H1 (cell line): ENCODE data around the gene IFT20. TPM values are rescaled to one million over a fixed set of nuclear protein-coding genes. Genes with fewer than 3 reads are reported as not detected.

Experiments
- CTCF ChIA-PET: fragments of 300-600 bp; sonication (Branson Sonifier 250); formaldehyde crosslinking; loops from one replicate; lab custom pipeline; 2021; ENCODE audit not compliant: partially characterized antibody; lab: Charles Lee
- POLR2A ChIA-PET: fragments of 300-600 bp; sonication (Branson Sonifier 250); formaldehyde crosslinking; loops from one replicate; lab custom pipeline; 2021; ENCODE audit warnings: inconsistent platforms; ENCODE audit not compliant: partially characterized antibody; lab: Charles Lee
- DNase-seq, 2 experiments: peaks; one replicate each; pipeline versions ENCODE4 v3.0.0 to v3.0.0-alpha.2; 2010 to 2022; ENCODE audit warnings: low spot score in 2 of 2, low read depth in 1 of 2, mixed read lengths in 1 of 2
- FAIRE-seq: peaks from 2 replicates; lab custom pipeline; 2011; peaks lifted over from hg19 to GRCh38; lab: Jason Lieb, UNC
- H2AFZ ChIP-seq: 2 replicates; pipeline ENCODE4 v1.8.1; 2012; ENCODE audit warnings: low read length, inconsistent platforms
- H2AK5ac ChIP-seq: 2 replicates; pipeline ENCODE4 v1.6.1; 2013; ENCODE audit warnings: low read depth, low read length
- H2BK120ac ChIP-seq: replicated peaks from 2 replicates; pipeline ENCODE3; 2013; ENCODE audit warnings: low read depth, low read length, inconsistent platforms
- H2BK12ac ChIP-seq: 2 replicates; pipeline ENCODE4 v1.6.1; 2013; ENCODE audit warnings: low read depth, low read length
- H2BK15ac ChIP-seq: 2 replicates; pipeline ENCODE4 v1.6.1; 2013; ENCODE audit warnings: low read length
- H2BK20ac ChIP-seq: 2 replicates; pipeline ENCODE4 v1.6.1; 2013; ENCODE audit warnings: low read length
- H2BK5ac ChIP-seq: 2 replicates; pipeline ENCODE4 v1.6.1; 2013; ENCODE audit warnings: low read depth, low read length
- H3K14ac ChIP-seq: 2 replicates; pipeline ENCODE4 v1.6.1; 2013; ENCODE audit warnings: inconsistent platforms; ENCODE audit not compliant: insufficient read length
- H3K18ac ChIP-seq: 2 replicates; pipeline ENCODE4 v1.6.1; 2013; ENCODE audit warnings: low read length; ENCODE audit errors: extremely low read depth
- H3K23ac ChIP-seq: 2 replicates; pipeline ENCODE4 v1.6.1; 2013; ENCODE audit warnings: inconsistent platforms; ENCODE audit not compliant: insufficient read length
- H3K23me2 ChIP-seq: 2 replicates; pipeline ENCODE4 v1.6.1; 2013; ENCODE audit warnings: low read depth, low read length
- H3K27ac ChIP-seq: 2 replicates; pipeline ENCODE4 v1.6.1; 2011; ENCODE audit warnings: low read depth, low read length, inconsistent platforms
- H3K27me3 ChIP-seq, 4 experiments: replicated peaks in 1 of 4; 1 replicate in 1 of 4; 2 replicates in 3 of 4; pipeline versions ENCODE4 v1.6.1 to v1.8.1; 2011 to 2013; ENCODE audit warnings: low read length in 3 of 4, mild to moderate bottlenecking in 3 of 4, inconsistent platforms in 2 of 4, mixed read lengths in 2 of 4, moderate library complexity in 1 of 4; ENCODE audit not compliant: control insufficient read depth in 3 of 4, insufficient read depth in 3 of 4; ENCODE audit errors: extremely low read depth in 1 of 4
- H3K36me3 ChIP-seq, 4 experiments: 2 replicates each; pipeline versions ENCODE4 v1.6.1 to v1.8.1; 2011 to 2013; ENCODE audit warnings: mild to moderate bottlenecking in 4 of 4, low read length in 3 of 4, moderate library complexity in 2 of 4, control low read depth in 1 of 4, inconsistent platforms in 1 of 4; ENCODE audit not compliant: insufficient read depth in 4 of 4, control insufficient read depth in 2 of 4
- H3K4ac ChIP-seq: replicated peaks from 2 replicates; pipeline ENCODE3; 2013; ENCODE audit warnings: low read length, low read depth, mixed read lengths, inconsistent platforms; ENCODE audit not compliant: insufficient read length
- H3K4me1 ChIP-seq, 4 experiments: replicated peaks in 1 of 4; 1 replicate in 1 of 4; 2 replicates in 3 of 4; pipeline versions ENCODE4 v1.6.1 to v1.8.1; 2011 to 2013; ENCODE audit warnings: low read length in 3 of 4, inconsistent platforms in 2 of 4, mixed read lengths in 1 of 4; ENCODE audit not compliant: insufficient read depth in 4 of 4, control insufficient read depth in 3 of 4
- H3K4me2 ChIP-seq, 2 experiments: 2 replicates each; pipeline versions ENCODE4 v1.6.1 to v1.8.1; 2011 to 2013; ENCODE audit warnings: low read depth in 2 of 2, low read length in 2 of 2, control low read depth in 1 of 2, inconsistent platforms in 1 of 2, mild to moderate bottlenecking in 1 of 2; ENCODE audit not compliant: insufficient read depth in 1 of 2
- H3K4me3 ChIP-seq, 4 experiments: fragments of 200-600, 300-600 bp in 1 of 4; sonication (generic), shearing (Covaris generic), sonication (Bioruptor Twin) in 1 of 4; 2 replicates each; pipeline versions ENCODE4 v1.5.1 to v1.8.1; 2011 to 2016; ENCODE audit warnings: low read length in 4 of 4, low read depth in 3 of 4, control low read depth in 2 of 4, inconsistent platforms in 2 of 4, mild to moderate bottlenecking in 2 of 4, mixed read lengths in 1 of 4, moderate library complexity in 1 of 4; ENCODE audit not compliant: insufficient read depth in 2 of 4; ENCODE audit errors: extremely low read depth in 1 of 4
- H3K56ac ChIP-seq: replicated peaks from 2 replicates; pipeline ENCODE3; 2013; ENCODE audit warnings: low read depth, mild to moderate bottlenecking, mixed read lengths, low read length, inconsistent platforms; ENCODE audit not compliant: insufficient read length
- H3K79me1 ChIP-seq: 2 replicates; pipeline ENCODE4 v1.6.1; 2013; ENCODE audit warnings: low read depth, low read length, control low read depth
- H3K79me2 ChIP-seq, 2 experiments: 2 replicates each; pipeline versions ENCODE4 v1.6.1 to v1.8.1; 2012 to 2013; ENCODE audit warnings: low read length in 2 of 2, mild to moderate bottlenecking in 2 of 2, inconsistent platforms in 1 of 2; ENCODE audit not compliant: insufficient read depth in 2 of 2, control insufficient read depth in 1 of 2
- H3K9ac ChIP-seq, 4 experiments: replicated peaks in 1 of 4; 1 replicate in 1 of 4; 2 replicates in 3 of 4; pipeline versions ENCODE4 v1.6.1 to v1.8.1; 2011 to 2013; ENCODE audit warnings: low read depth in 3 of 4, low read length in 3 of 4, control low read depth in 2 of 4, mild to moderate bottlenecking in 2 of 4, moderate library complexity in 2 of 4, inconsistent platforms in 1 of 4; ENCODE audit errors: extremely low read depth in 1 of 4
- H3K9me3 ChIP-seq, 2 experiments: 2 replicates each; pipeline versions ENCODE4 v1.6.1 to v1.8.1; 2012 to 2013; ENCODE audit warnings: mild to moderate bottlenecking in 2 of 2, moderate library complexity in 2 of 2, control low read depth in 1 of 2, inconsistent platforms in 1 of 2, low read depth in 1 of 2, low read length in 1 of 2, mixed read lengths in 1 of 2; ENCODE audit not compliant: insufficient read depth in 2 of 2
- H4K20me1 ChIP-seq, 2 experiments: replicated peaks in 1 of 2; 2 replicates each; pipeline versions ENCODE3 to v1.8.1; 2011 to 2013; ENCODE audit warnings: inconsistent platforms in 2 of 2, low read length in 2 of 2, mild to moderate bottlenecking in 1 of 2; ENCODE audit not compliant: insufficient read depth in 2 of 2, control insufficient read depth in 1 of 2
- H4K5ac ChIP-seq: 2 replicates; pipeline ENCODE4 v1.6.1; 2013; ENCODE audit warnings: low read length, low read depth, mixed read lengths, inconsistent platforms; ENCODE audit not compliant: insufficient read length
- H4K8ac ChIP-seq: 2 replicates; pipeline ENCODE4 v1.8.0; 2013; ENCODE audit warnings: mild to moderate bottlenecking, moderate library complexity, low read length, inconsistent platforms; ENCODE audit not compliant: insufficient read depth; ENCODE audit errors: extremely low read depth
- H4K91ac ChIP-seq: replicated peaks from 2 replicates; pipeline ENCODE3; 2013; ENCODE audit warnings: low read length, mixed read lengths, inconsistent platforms; ENCODE audit not compliant: insufficient read length
- ATF2 ChIP-seq: IDR thresholded peaks from 2 replicates; pipeline ENCODE4 v1.6.1; 2012; ENCODE audit warnings: low read length, inconsistent platforms
- BCL11A ChIP-seq, 2 experiments: IDR thresholded peaks; one replicate each; pipeline ENCODE4 v1.6.1; 2011; ENCODE audit warnings: low read depth in 2 of 2, low read length in 2 of 2, mild to moderate bottlenecking in 2 of 2
- EZH2 ChIP-seq: fragments of 200-600 bp; sonication (generic); IDR thresholded peaks from 2 replicates; pipeline ENCODE4 v1.7.1; 2012; ENCODE audit warnings: low read depth, mild to moderate bottlenecking, moderate library complexity, low read length, inconsistent platforms; ENCODE audit not compliant: severe bottlenecking
- YY1 ChIP-seq: IDR thresholded peaks from 2 replicates; pipeline ENCODE4 v1.6.1; 2011; ENCODE audit warnings: low read depth, mild to moderate bottlenecking, low read length
- WGBS, 2 experiments: shearing (Covaris generic) in 1 of 2; methylation state at CpG; one replicate each; pipeline versions ENCODE4 v1.1.6 to v1.1.7; 2013 to 2015; ENCODE audit warnings: low lambda C conversion rate in 2 of 2, mixed read lengths in 2 of 2, inconsistent platforms in 1 of 2, low coverage in 1 of 2, missing lambda C conversion rate in 1 of 2; ENCODE audit not compliant: insufficient replicate concordance in 2 of 2, insufficient coverage in 1 of 2, insufficient read length in 1 of 2; ENCODE audit errors: extremely low coverage in 1 of 2, missing lambda C conversion rate in 1 of 2; 5-methylcytosine and 5-hydroxymethylcytosine counted together
- polyA plus RNA-seq, 7 experiments: library from polyadenylated mRNA; depleted of rRNA in 3 of 7; stranded (reverse) in 5 of 7; unstranded in 2 of 7; fragments of >200 nt in 5 of 7; fragments of 200-250 nt in 2 of 7; gene quantifications; 1 replicate in 5 of 7; 2 replicates in 1 of 7; 4 replicates in 1 of 7; pipeline versions ENCODE4 v1.2.1 to v1.2.3, GENCODE V29; 2011 to 2013; ENCODE audit warnings: missing spikeins in 2 of 7, mixed read lengths in 2 of 7
- total RNA-seq: library from RNA; stranded (reverse); fragmentation: NEBNext Ultra II Directional; extraction: Animal tissue kit (Norgen Biotek cat#: 25700); gene quantifications from 2 replicates; pipeline ENCODE4 v1.2.1, GENCODE V29; 2021

The IFT20 gene
- total and polyA plus RNA-seq, 2 of the 8 experiments (the other 6 are each of a cell fraction or from before 2014, with no cell fraction given): 9.0 to 21.0 TPM

GRCh38 chr17:28282596-28282995, 52.7 kb downstream of the IFT20 start:
- Histone ChIP-seq H2AFZ (no peak overlapping the region), H3K14ac (no peak overlapping the region), H2BK12ac (no peak overlapping the region), H3K9me3 (no peaks in the 10 kb centered on the region), H2BK120ac (no peak overlapping the region), H3K4ac (no peak overlapping the region), H3K27ac (no peak overlapping the region), H2BK5ac (no peak overlapping the region), H3K4me3 (no peak overlapping the region), H3K36me3 (no peaks in the 10 kb centered on the region), H2AK5ac (no peak overlapping the region), H2BK20ac (peak overlapping the region; percentile 32; the same call in 1 of the 2 replicates), H3K9ac (no peak overlapping the region), H3K27me3 (no peaks in the 10 kb centered on the region), H3K79me2 (no peaks in the 10 kb centered on the region), H4K91ac (no peak overlapping the region), H3K4me1 (no peaks in the 10 kb centered on the region), H4K8ac (no peak overlapping the region), H3K18ac (no peak overlapping the region), H3K56ac (no peak overlapping the region), H4K5ac (no peak overlapping the region), H3K4me2 (no peak overlapping the region), H3K23me2 (no peaks in the 10 kb centered on the region), H3K79me1 (no peaks in the 10 kb centered on the region), H3K23ac (no peak overlapping the region), H2BK15ac (no peak overlapping the region), H4K20me1 (no peaks in the 10 kb centered on the region)
- no peak for FAIRE-seq
- DNase-seq: no peak
- WGBS, 2 experiments: 86% methylated on average over 7 of the region's 7 CpGs; no CpG with 5 or more reads in 1 of the 2 experiments
- CTCF ChIA-PET: interaction anchor here (2.0 kb wide), 1 partner anchor 22 kb away, joined by 5 read pairs; no protein-coding TSS in a partner anchor
- TF ChIP-seq EZH2: no peak
- TF ChIP-seq ATF2: no peak
- no peak for TF ChIP-seq BCL11A (IDR thresholded peaks at IDR 0.05; ENCODE audit: low read depth in 2 of 2, low read length in 2 of 2)
- no peak for TF ChIP-seq YY1
- POLR2A ChIA-PET: interaction anchor here (1.6 kb wide), 1 partner anchor 35 kb away, joined by 3 read pairs; no protein-coding TSS in a partner anchor
